ENCODE results near the gene KIAA1586.
"Not testable (repeated sequence)": the region's sequence is repeated elsewhere in the genome, so short reads cannot be mapped to it uniquely, and the experiment has no call there.

The KIAA1586 gene

DNA sequence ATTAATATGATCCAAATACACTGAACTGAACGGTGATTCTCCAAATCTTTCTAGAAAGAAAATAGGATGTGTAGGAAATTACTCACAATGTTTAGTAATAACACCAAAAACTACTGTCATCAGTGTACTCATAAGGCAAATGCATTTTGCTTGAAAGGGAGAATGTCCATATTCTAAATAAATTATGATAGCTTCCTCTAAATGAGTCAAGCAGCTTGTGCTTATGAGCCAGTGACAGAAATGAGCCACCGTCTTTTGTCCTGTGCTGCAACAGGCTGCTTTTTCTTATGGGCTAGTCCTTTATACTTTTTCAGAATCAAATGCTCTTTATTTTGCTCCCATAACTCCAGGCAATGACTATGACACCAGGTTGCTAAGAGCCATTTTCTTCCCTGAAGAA, 39.0 kb downstream of the KIAA1586 start:
- no peaks in the 10 kb centered on the region for H3K27me3 ChIP-seq (ENCODE audit: low read depth, low read length)
- H3K36me3 ChIP-seq (ENCODE audit: control insufficient read depth in 1 of 2, insufficient read depth in 2 of 2, low read length in 2 of 2): no peaks in the 10 kb centered on the region
- H3K4me1 ChIP-seq (ENCODE audit: control insufficient read depth in 1 of 2, insufficient read depth in 2 of 2, low read length in 2 of 2): peaks cover 0 to 6% of the 10 kb centered on the region in 2 donors
- no peak overlapping the region for H3K4me3 ChIP-seq (ENCODE audit: low read depth in 1 of 2, low read length in 2 of 2)
- H3K27ac ChIP-seq (ENCODE audit: low read length): no peak overlapping the region
- no peaks in the 10 kb centered on the region for H3K9me3 ChIP-seq (ENCODE audit: control insufficient read depth in 1 of 2, low read length in 2 of 2)

DNA sequence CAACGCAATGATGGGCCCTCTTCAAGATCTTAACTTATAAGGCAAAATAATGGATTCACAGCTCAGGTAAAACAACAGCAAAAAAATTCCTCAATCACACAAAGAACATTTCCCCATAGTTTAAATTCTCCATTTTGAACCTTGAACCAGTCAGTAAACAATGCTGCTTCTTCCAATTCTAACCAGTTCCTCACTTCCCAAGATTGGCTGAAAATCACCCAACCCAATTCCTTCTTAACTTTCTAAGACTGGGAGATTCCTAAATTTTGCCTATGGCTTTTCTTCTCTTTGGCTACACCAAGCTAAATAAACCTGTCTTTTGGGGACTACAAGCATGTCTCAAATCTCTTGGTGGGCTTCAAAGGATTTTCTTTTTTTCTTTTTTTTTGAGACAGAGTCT, 40.4 kb downstream of the KIAA1586 start:
- Histone ChIP-seq H3K36me3 (ENCODE audit: control insufficient read depth in 1 of 2, insufficient read depth in 2 of 2, low read length in 2 of 2) (no peaks in the 10 kb centered on the region), H3K4me1 (ENCODE audit: control insufficient read depth in 1 of 2, insufficient read depth in 2 of 2, low read length in 2 of 2) (peaks cover 5 to 12% of the 10 kb centered on the region in 2 donors), H3K27me3 (ENCODE audit: low read depth, low read length) (no peaks in the 10 kb centered on the region), H3K4me3 (ENCODE audit: low read depth in 1 of 2, low read length in 2 of 2) (no peak overlapping the region), H3K9me3 (ENCODE audit: control insufficient read depth in 1 of 2, low read length in 2 of 2) (no peaks in the 10 kb centered on the region), H3K27ac (ENCODE audit: low read length) (no peak overlapping the region)

DNA sequence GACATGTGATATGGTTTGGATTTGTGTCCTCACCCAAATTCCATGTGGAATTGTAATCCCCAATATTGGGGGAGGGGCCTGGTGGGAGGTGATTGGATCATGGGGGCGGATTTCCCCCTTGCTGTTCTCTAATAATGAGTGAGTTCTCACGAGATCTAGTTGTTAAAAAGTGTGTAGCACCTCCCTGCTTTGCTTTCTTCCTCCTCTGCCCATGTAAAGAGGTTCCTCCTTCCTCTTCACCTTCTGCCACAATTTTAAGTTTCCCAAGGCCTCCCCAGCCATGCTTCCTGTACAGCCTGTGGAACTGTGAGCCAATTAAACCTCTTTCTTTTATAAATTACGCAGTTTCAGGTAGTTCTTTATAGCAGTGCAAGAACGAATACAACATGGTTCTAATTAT, 41.4 kb downstream of the KIAA1586 start:
- Histone ChIP-seq H3K4me1 (ENCODE audit: control insufficient read depth in 1 of 2, insufficient read depth in 2 of 2, low read length in 2 of 2) (peaks cover 8 to 21% of the 10 kb centered on the region in 2 donors), H3K36me3 (ENCODE audit: control insufficient read depth in 1 of 2, insufficient read depth in 2 of 2, low read length in 2 of 2) (no peaks in the 10 kb centered on the region), H3K4me3 (ENCODE audit: low read depth in 1 of 2, low read length in 2 of 2) (no peak overlapping the region), H3K27ac (ENCODE audit: low read length) (no peak overlapping the region), H3K9me3 (ENCODE audit: control insufficient read depth in 1 of 2, low read length in 2 of 2) (no peaks in the 10 kb centered on the region), H3K27me3 (ENCODE audit: low read depth, low read length) (no peaks in the 10 kb centered on the region)

DNA sequence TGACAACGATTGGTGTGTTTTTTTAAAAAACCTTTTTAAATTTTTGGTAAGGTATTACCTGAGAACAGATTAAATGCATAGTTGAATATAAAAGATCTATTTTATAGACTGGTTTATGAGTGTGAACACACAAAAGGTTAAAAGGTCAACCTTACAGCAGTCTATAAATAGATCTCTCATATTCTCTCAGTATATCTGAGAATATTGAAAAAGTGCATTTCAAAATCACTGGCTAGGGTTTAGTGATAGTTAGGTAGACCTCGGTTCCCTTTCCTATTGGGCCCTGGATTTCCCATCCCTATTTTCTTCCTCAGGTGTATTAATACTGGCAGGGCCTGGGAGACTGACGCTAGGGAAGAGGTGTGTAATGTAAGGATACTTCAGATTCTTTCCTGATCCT, 42.8 kb downstream of the KIAA1586 start:
- Histone ChIP-seq H3K36me3 (ENCODE audit: control insufficient read depth in 1 of 2, insufficient read depth in 2 of 2, low read length in 2 of 2) (no peaks in the 10 kb centered on the region), H3K27ac (ENCODE audit: low read length) (peak overlapping the region; percentile 33), H3K4me1 (ENCODE audit: control insufficient read depth in 1 of 2, insufficient read depth in 2 of 2, low read length in 2 of 2) (peaks cover 17 to 31% of the 10 kb centered on the region in 2 donors), H3K9me3 (ENCODE audit: control insufficient read depth in 1 of 2, low read length in 2 of 2) (no peaks in the 10 kb centered on the region), H3K4me3 (ENCODE audit: low read depth in 1 of 2, low read length in 2 of 2) (peak overlapping the region; percentile 68 to 70), H3K27me3 (ENCODE audit: low read depth, low read length) (no peaks in the 10 kb centered on the region)

DNA sequence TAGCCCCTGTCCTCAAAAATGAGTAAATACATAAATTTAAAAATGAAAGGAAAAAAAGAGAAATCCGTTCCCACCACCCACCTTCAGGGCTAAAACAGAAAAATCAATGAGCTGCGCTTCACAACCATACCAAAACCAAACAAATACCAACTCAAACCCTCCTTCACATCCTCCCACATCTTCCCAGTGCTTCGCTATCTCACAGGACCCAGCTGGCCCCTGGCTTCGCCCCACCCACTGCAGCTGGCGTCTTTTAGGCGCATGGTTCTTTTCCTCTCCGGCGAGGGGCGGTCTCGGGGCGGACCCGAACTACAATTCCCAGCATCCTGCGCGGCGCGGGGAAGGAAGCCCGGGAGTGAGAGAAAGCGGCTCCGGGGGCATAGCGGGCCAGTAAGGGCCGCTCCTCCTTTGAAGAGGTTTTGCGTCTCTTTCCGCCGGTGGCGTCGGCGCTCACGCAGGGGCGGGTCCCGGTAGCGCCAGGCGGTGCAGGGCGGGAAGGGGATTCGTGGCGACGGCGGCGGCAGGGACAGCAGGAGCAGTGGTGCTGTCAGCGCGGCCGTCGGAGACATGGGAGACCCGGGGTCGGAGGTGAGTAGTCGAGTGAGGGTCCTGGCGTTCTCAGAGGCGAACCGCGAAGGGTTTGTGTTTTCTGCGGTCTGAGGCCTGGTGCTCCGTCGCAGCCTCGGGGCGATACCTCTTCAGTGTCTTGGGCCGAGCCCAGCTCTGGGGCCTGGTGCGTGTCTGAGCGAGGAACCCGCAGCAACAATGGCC, 43.4 kb downstream of the KIAA1586 start, which contains the start of gene ZNF451:
ZNF451 (plus strand) TSS at position 502 of the 771 bp plus-strand sequence; CDS start at position 568, 66 bp downstream.
- H3K9me3 ChIP-seq (ENCODE audit: control insufficient read depth in 1 of 2, low read length in 2 of 2): no peaks in the 10 kb centered on the region
- no peaks in the 10 kb centered on the region for H3K36me3 ChIP-seq (ENCODE audit: control insufficient read depth in 1 of 2, insufficient read depth in 2 of 2, low read length in 2 of 2)
- peak within 1 kb of the TSS; percentile 33 for H3K27ac ChIP-seq (ENCODE audit: low read length)
- peaks cover 17 to 31% of the 10 kb centered on the region in 2 donors for H3K4me1 ChIP-seq (ENCODE audit: control insufficient read depth in 1 of 2, insufficient read depth in 2 of 2, low read length in 2 of 2)
- no peaks in the 10 kb centered on the region for H3K27me3 ChIP-seq (ENCODE audit: low read depth, low read length)
- peak within 1 kb of the TSS; percentile 68 to 70 for H3K4me3 ChIP-seq (ENCODE audit: low read depth in 1 of 2, low read length in 2 of 2)

DNA sequence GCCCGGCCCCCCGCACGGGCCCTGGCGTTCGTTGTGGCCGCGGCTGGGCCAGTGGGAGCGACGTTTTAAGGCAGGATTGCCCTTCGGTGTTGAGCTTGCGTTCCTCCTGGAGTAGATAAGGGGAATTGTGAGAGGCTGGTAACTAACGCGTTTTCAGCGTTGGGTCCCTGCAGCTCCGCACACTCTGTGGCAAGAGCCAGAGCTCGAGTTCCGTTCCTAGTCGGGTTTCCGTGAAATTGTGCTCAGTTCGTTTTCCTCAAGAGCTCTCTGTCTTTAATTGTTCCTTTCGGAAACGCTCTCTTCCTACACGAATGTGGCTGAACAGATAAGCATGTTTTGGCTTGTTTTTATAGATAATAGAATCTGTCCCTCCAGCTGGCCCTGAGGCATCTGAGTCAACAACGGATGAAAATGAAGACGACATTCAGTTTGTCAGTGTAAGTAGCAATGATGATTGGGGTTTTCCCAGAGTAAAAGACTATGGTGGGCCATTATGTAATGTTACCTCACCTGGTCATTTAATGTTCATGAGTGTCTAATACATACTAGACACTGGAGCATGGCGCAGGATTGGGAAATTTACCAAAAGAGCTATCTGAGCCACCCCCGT, 44.1 kb downstream of the KIAA1586 start:
- Histone ChIP-seq H3K4me3 (ENCODE audit: low read depth in 1 of 2, low read length in 2 of 2) (peak overlapping the region in 1 of 2 donors; percentile 68), H3K4me1 (ENCODE audit: control insufficient read depth in 1 of 2, insufficient read depth in 2 of 2, low read length in 2 of 2) (peaks cover 17 to 31% of the 10 kb centered on the region in 2 donors)
- H3K27ac ChIP-seq (ENCODE audit: low read length); H3K9me3 ChIP-seq (ENCODE audit: control insufficient read depth in 1 of 2, low read length in 2 of 2); H3K36me3 ChIP-seq (ENCODE audit: control insufficient read depth in 1 of 2, insufficient read depth in 2 of 2, low read length in 2 of 2); H3K27me3 ChIP-seq (ENCODE audit: low read depth, low read length): not testable (repeated sequence)

DNA sequence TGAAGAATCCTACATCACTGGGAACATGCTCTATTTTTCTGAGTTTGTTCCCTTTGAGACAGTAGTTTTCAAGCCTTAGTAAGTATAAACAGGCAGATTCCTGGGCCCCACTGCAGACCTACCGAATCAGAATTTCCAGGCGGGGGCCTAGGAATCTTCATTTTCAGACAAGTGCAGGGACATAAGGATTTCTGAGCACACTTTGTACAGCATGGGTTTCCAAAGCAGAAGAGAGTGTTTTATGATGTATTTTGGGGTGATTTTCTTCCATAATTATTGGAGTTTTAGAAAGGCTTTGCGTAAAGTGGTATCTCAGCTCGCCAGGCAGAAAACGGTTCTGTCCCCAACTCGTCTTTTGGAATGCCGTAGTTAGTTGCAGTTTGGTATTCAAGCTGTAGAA, 44.9 kb downstream of the KIAA1586 start:
- not testable (repeated sequence) for H3K9me3 ChIP-seq (ENCODE audit: control insufficient read depth in 1 of 2, low read length in 2 of 2); H3K27me3 ChIP-seq (ENCODE audit: low read depth, low read length); H3K36me3 ChIP-seq (ENCODE audit: control insufficient read depth in 1 of 2, insufficient read depth in 2 of 2, low read length in 2 of 2)
- Histone ChIP-seq H3K4me3 (ENCODE audit: low read depth in 1 of 2, low read length in 2 of 2) (peak overlapping the region in 1 of 2 donors; percentile 16), H3K4me1 (ENCODE audit: control insufficient read depth in 1 of 2, insufficient read depth in 2 of 2, low read length in 2 of 2) (peaks cover 17 to 31% of the 10 kb centered on the region in 2 donors), H3K27ac (ENCODE audit: low read length) (peak overlapping the region; percentile 3)

DNA sequence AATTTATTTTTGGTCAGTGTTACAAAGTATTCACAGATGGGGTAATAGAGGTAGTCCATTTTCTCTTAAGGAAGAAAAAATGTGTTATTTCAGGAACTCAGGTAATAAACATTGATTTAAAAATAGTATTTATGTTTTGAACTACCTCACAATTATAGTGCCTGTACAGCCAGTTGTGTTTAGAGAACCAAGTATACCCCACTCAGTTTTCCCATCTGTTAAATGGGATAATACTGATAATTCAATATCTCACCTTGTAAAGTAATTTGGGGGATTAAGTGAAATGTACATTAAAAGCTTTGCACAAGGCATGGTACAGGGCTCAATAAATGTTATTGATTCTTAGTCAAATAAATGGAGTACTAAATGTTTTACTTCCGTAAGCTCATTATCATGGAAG, 48.2 kb downstream of the KIAA1586 start:
- peaks cover 4 to 11% of the 10 kb centered on the region in 2 donors for H3K36me3 ChIP-seq (ENCODE audit: control insufficient read depth in 1 of 2, insufficient read depth in 2 of 2, low read length in 2 of 2)
- H3K27ac ChIP-seq (ENCODE audit: low read length): no peak overlapping the region
- no peaks in the 10 kb centered on the region for H3K27me3 ChIP-seq (ENCODE audit: low read depth, low read length)
- H3K4me3 ChIP-seq (ENCODE audit: low read depth in 1 of 2, low read length in 2 of 2): no peak overlapping the region
- no peaks in the 10 kb centered on the region for H3K9me3 ChIP-seq (ENCODE audit: control insufficient read depth in 1 of 2, low read length in 2 of 2)
- peaks cover 17 to 25% of the 10 kb centered on the region in 2 donors for H3K4me1 ChIP-seq (ENCODE audit: control insufficient read depth in 1 of 2, insufficient read depth in 2 of 2, low read length in 2 of 2)

DNA sequence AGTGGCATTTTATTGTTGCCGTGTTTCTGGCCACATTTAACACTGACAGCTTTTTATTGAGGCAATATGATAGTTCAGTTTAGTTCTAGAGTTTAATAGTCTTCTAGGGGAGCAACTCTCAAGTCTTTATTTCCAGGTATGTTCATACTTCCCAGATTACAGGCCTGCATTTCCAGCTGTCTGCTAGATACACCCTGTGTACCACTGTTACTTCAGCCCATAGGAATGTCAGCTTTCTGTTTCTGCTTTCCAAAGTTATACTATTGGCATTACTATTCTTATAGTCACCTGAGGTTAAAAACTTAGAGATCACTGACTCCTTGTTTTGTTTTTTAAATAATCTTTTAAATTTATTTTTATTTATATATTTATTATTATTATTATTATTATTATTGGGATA, 51.1 kb downstream of the KIAA1586 start:
- H3K36me3 ChIP-seq (ENCODE audit: control insufficient read depth in 1 of 2, insufficient read depth in 2 of 2, low read length in 2 of 2): peaks cover 28 to 38% of the 10 kb centered on the region in 2 donors
- no peak overlapping the region for H3K4me3 ChIP-seq (ENCODE audit: low read depth in 1 of 2, low read length in 2 of 2)
- H3K4me1 ChIP-seq (ENCODE audit: control insufficient read depth in 1 of 2, insufficient read depth in 2 of 2, low read length in 2 of 2): peaks cover 12 to 13% of the 10 kb centered on the region in 2 donors
- no peak overlapping the region for H3K27ac ChIP-seq (ENCODE audit: low read length)
- H3K9me3 ChIP-seq (ENCODE audit: control insufficient read depth in 1 of 2, low read length in 2 of 2): no peaks in the 10 kb centered on the region
- no peaks in the 10 kb centered on the region for H3K27me3 ChIP-seq (ENCODE audit: low read depth, low read length)

DNA sequence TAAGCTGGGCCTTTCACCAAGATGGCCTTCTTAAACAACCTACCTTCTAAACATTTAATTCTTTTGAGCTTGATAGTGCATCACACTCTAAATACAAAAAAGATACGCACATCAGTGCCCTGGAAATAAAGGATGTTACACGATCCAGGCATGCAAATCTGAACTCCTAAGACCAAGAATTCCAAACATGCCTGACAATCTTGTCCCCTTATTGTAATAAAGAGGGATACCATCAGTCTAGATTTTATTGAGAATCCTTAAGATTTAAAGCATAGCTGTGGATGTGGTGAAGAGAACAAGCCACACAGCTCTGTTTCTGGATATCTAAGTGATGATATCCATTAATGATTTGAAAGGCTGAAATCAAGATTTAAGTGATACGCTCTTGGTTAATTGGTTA, 56.5 kb downstream of the KIAA1586 start:
- H3K4me3 ChIP-seq (ENCODE audit: low read depth in 1 of 2, low read length in 2 of 2): no peak overlapping the region
- peaks cover 28 to 45% of the 10 kb centered on the region in 2 donors for H3K36me3 ChIP-seq (ENCODE audit: control insufficient read depth in 1 of 2, insufficient read depth in 2 of 2, low read length in 2 of 2)
- H3K4me1 ChIP-seq (ENCODE audit: control insufficient read depth in 1 of 2, insufficient read depth in 2 of 2, low read length in 2 of 2): no peaks in the 10 kb centered on the region

DNA sequence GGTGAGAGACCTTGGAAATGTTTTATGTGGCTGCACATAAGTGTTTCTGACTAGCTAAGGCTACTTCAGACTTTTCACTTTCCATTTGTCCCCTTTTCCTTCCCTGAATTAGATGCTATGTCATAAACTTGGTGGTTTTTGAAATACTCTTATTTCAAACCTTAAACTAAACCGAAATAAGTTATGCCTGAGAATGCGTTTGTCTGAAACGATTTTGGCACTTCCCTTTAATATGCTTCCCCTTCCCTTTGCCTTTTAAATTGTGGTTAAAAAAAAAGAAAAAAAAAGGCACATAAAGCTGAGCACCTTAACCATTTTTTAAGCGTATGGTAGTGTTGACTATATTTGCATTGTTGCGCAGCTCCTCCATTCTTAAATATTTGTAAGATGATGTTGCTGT, 57.8 kb downstream of the KIAA1586 start:
- Histone ChIP-seq H3K27me3 (ENCODE audit: low read depth, low read length) (no peaks in the 10 kb centered on the region), H3K9me3 (ENCODE audit: control insufficient read depth in 1 of 2, low read length in 2 of 2) (no peaks in the 10 kb centered on the region), H3K36me3 (ENCODE audit: control insufficient read depth in 1 of 2, insufficient read depth in 2 of 2, low read length in 2 of 2) (peaks cover 27 to 37% of the 10 kb centered on the region in 2 donors), H3K27ac (ENCODE audit: low read length) (no peak overlapping the region), H3K4me3 (ENCODE audit: low read depth in 1 of 2, low read length in 2 of 2) (no peak overlapping the region), H3K4me1 (ENCODE audit: control insufficient read depth in 1 of 2, insufficient read depth in 2 of 2, low read length in 2 of 2) (no peaks in the 10 kb centered on the region)

More for the DNA sequence above, 56.5 kb downstream of the KIAA1586 start:
- H3K27ac ChIP-seq (ENCODE audit: low read length): no peak overlapping the region
- H3K27me3 ChIP-seq (ENCODE audit: low read depth, low read length): no peaks in the 10 kb centered on the region
- no peaks in the 10 kb centered on the region for H3K9me3 ChIP-seq (ENCODE audit: control insufficient read depth in 1 of 2, low read length in 2 of 2)

Data from muscle layer of duodenum (tissue), 2 donors.